ENCODE measurements around the gene COLEC11.

DNA sequence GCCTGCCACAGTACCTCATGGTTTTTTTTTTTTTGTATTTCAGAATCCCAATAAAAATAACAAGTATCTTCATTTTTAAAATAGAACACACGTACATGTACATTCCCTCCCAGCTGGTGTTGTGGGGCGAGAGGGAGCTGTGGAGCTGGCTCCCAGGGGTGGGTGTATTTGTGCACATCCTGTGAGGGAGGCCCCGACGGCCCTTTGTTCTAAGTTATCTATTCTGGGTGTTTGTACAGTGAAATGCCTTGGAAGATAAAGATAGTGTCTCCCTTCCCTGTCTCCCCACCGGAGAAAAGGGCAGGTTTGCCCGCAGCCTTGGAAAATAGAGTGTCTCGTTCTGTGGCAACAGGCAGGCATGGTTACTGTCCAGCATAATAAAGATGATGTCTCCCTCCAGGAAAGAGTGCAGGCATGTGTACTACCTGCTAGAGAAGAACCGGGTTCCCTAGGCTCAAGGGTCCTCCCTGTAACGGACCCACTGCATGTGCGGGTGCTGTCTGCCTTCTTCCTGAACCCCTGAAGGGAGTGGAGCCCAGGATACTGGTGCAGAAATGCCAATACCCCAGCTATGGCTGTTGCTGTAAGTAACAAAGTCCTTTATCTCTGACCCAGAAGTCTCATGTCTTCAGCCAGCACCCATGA, 51.0 kb downstream of the COLEC11 start:
- TF ChIP-seq POLR2A (IDR thresholded peaks at IDR 0.05) (no peak), POLR2AphosphoS5 (IDR thresholded peaks at IDR 0.05) (no peak)
- TF ChIP-seq, protein P1, sequence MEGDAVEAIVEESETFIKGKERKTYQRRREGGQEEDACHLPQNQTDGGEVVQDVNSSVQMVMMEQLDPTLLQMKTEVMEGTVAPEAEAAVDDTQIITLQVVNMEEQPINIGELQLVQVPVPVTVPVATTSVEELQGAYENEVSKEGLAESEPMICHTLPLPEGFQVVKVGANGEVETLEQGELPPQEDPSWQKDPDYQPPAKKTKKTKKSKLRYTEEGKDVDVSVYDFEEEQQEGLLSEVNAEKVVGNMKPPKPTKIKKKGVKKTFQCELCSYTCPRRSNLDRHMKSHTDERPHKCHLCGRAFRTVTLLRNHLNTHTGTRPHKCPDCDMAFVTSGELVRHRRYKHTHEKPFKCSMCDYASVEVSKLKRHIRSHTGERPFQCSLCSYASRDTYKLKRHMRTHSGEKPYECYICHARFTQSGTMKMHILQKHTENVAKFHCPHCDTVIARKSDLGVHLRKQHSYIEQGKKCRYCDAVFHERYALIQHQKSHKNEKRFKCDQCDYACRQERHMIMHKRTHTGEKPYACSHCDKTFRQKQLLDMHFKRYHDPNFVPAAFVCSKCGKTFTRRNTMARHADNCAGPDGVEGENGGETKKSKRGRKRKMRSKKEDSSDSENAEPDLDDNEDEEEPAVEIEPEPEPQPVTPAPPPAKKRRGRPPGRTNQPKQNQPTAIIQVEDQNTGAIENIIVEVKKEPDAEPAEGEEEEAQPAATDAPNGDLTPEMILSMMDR (IDR thresholded peaks at IDR 0.05), result no peak
